ENCODE results near the gene SDK1. TPM values are rescaled to one million over a fixed set of nuclear protein-coding genes. Genes with fewer than 3 reads are reported as not detected.
A peak's percentile ranks its signal among the peaks of the same experiment; 100 is the strongest.

Gene SDK1
- total and polyA plus RNA-seq, 10 of the 15 experiments (the other 5 are each of a cell fraction or from before 2014, with no cell fraction given): 0.14 to 0.33 TPM; not detected in 8

- TF ChIP-seq ZBTB11 (CRISPR knock-in tag; IDR thresholded peaks at IDR 0.05) (no peak), CHD4 (IDR thresholded peaks at IDR 0.05) (no peak), NKRF (conservative IDR thresholded peaks at IDR 0.05) (no peak)
These were observed 131.9 kb downstream of the SDK1 start (continued) for GRCh38 chr7:3432911-3433310.

GRCh38 chr7:3434611-3435010 lies 133.6 kb downstream of the SDK1 start:
- Histone ChIP-seq H2AFZ (ENCODE audit: control insufficient read depth, low read depth, low read length) (no peak overlapping the region), H3K4me3 (no peak overlapping the region), H3K4me2 (ENCODE audit: control insufficient read depth, insufficient read depth) (no peak overlapping the region), H3K36me3 (ENCODE audit: control insufficient read depth in 2 of 2, insufficient read depth in 2 of 2, low read length in 1 of 2) (no peaks in the 10 kb centered on the region), H3K4me1 (ENCODE audit: control insufficient read depth, insufficient read depth, low read length) (no peaks in the 10 kb centered on the region), H3K27ac (ENCODE audit: control insufficient read depth, insufficient read depth) (no peak overlapping the region), H4K20me1 (ENCODE audit: control insufficient read depth, insufficient read depth) (no peaks in the 10 kb centered on the region), H3K27me3 (replicated peaks in 1 of 2; ENCODE audit: control insufficient read depth in 2 of 2, insufficient read depth in 2 of 2, low read length in 1 of 2) (no peaks in the 10 kb centered on the region), H3K9me3 (replicated peaks; ENCODE audit: control insufficient read depth, insufficient read depth, low read length) (no peaks in the 10 kb centered on the region), H3K9ac (ENCODE audit: control insufficient read depth, insufficient read depth, low read length) (no peak overlapping the region), H3K79me2 (ENCODE audit: control insufficient read depth, insufficient read depth, low read length) (no peaks in the 10 kb centered on the region)
- in situ Hi-C loops (cut with MboI) (no loop called here), intact Hi-C loops (cut with micrococcal nuclease; ENCODE audit: unreplicated experiment) (no loop called here)
- DNase-seq (ENCODE audit: low read depth, low spot score) (no peak), FAIRE-seq (no peak), ATAC-seq (no peak)
- ChIA-PET CTCF (interaction anchor here (1.2 kb wide), 1 partner anchor 30 kb away, joined by 3 read pairs; no protein-coding TSS in a partner anchor), POLR2A (no interaction called here), SMC1A (ENCODE audit: uncharacterized antibody, unreplicated experiment) (interaction anchor here (1.0 kb wide), 1 partner anchor 8 kb away, joined by 3 read pairs; no protein-coding TSS in a partner anchor), RAD21 (ENCODE audit: unreplicated experiment) (no interaction called here)
- WGBS (ENCODE audit: insufficient coverage, insufficient replicate concordance, low lambda C conversion rate, missing lambda C conversion rate): 35% methylated on average over 4 of the region's 4 CpGs
- TF ChIP-seq RAD21 (IDR thresholded peaks at IDR 0.05; ENCODE audit: insufficient read depth, low read depth, low read length): 0 out of 2 replicates have a peak, but pooled peaks have one; percentile 5
- no peak for TF ChIP-seq NR2C2 (IDR thresholded peaks at IDR 0.05; ENCODE audit: borderline replicate concordance, control insufficient read depth, insufficient read length, low read depth)
- no TSS peak for BruUV-seq (replicated peaks)

Measured in GM12878 (cell line).